Astrocyte (in vitro differentiated cells and primary cell): ENCODE results near the gene METTL1. TPM values are rescaled to one million over a fixed set of nuclear protein-coding genes. Genes with fewer than 3 reads are reported as not detected.
A peak's percentile ranks its signal among the peaks of the same experiment; 100 is the strongest.

ENCODE experiments used
- DNase-seq: peaks from one replicate; pipeline ENCODE4 v3.0.0-alpha.2; 2010; ENCODE audit warnings: low read depth
- FAIRE-seq: peaks from 2 replicates; lab custom pipeline; 2011; peaks lifted over from hg19 to GRCh38; lab: Jason Lieb, UNC
- H2AFZ ChIP-seq: 2 replicates; pipeline ENCODE4 v1.6.0; 2012; ENCODE audit warnings: low read depth, low read length, inconsistent platforms
- H3K27ac ChIP-seq: 2 replicates; pipeline ENCODE4 v1.5.1; 2011; ENCODE audit warnings: low read depth, low read length, inconsistent platforms
- H3K27me3 ChIP-seq: 2 replicates; pipeline ENCODE4 v1.6.0; 2011; ENCODE audit warnings: low read length, inconsistent platforms; ENCODE audit not compliant: insufficient read depth
- H3K36me3 ChIP-seq: 2 replicates; pipeline ENCODE4 v1.5.1; 2011; ENCODE audit warnings: low read length, inconsistent platforms; ENCODE audit not compliant: insufficient read depth
- H3K4me1 ChIP-seq: 2 replicates; pipeline ENCODE4 v1.5.1; 2011; ENCODE audit warnings: low read length, inconsistent platforms; ENCODE audit not compliant: insufficient read depth
- H3K4me2 ChIP-seq: 2 replicates; pipeline ENCODE4 v1.6.0; 2012; ENCODE audit warnings: low read length, inconsistent platforms
- H3K4me3 ChIP-seq: 2 replicates; pipeline ENCODE4 v1.5.1; 2011; ENCODE audit warnings: low read depth, mild to moderate bottlenecking, low read length, inconsistent platforms; ENCODE audit not compliant: insufficient read depth
- H3K79me2 ChIP-seq: 2 replicates; pipeline ENCODE4 v1.6.0; 2012; ENCODE audit warnings: mild to moderate bottlenecking, low read length, inconsistent platforms; ENCODE audit not compliant: insufficient read depth
- H3K9ac ChIP-seq: 2 replicates; pipeline ENCODE4 v1.6.0; 2012; ENCODE audit warnings: mild to moderate bottlenecking, low read length, inconsistent platforms
- H3K9me3 ChIP-seq: 2 replicates; pipeline ENCODE4 v1.5.1; 2012; ENCODE audit warnings: low read depth, mild to moderate bottlenecking, low read length, inconsistent platforms; ENCODE audit not compliant: insufficient read depth
- H4K20me1 ChIP-seq: 2 replicates; pipeline ENCODE4 v1.6.0; 2012; ENCODE audit warnings: low read length, inconsistent platforms; ENCODE audit not compliant: insufficient read depth
- H3K27ac Mint-ChIP-seq: one replicate; pipeline ENCODE4 v1.8.0; 2021; ENCODE audit warnings: mild to moderate bottlenecking, mixed read lengths; ENCODE audit not compliant: unreplicated experiment
- H3K27me3 Mint-ChIP-seq: one replicate; pipeline ENCODE4 v1.8.0; 2021; ENCODE audit warnings: low read depth, mixed read lengths; ENCODE audit not compliant: unreplicated experiment
- H3K36me3 Mint-ChIP-seq: one replicate; pipeline ENCODE4 v1.8.0; 2021; ENCODE audit warnings: low read depth, mixed read lengths; ENCODE audit not compliant: unreplicated experiment
- H3K4me1 Mint-ChIP-seq: one replicate; pipeline ENCODE4 v1.8.0; 2021; ENCODE audit warnings: low read depth, mixed read lengths; ENCODE audit not compliant: unreplicated experiment
- H3K4me3 Mint-ChIP-seq: one replicate; pipeline ENCODE4 v1.8.0; 2021; ENCODE audit warnings: mild to moderate bottlenecking, moderate library complexity, mixed read lengths; ENCODE audit not compliant: unreplicated experiment
- H3K9me3 Mint-ChIP-seq: one replicate; pipeline ENCODE4 v1.8.0; 2021; ENCODE audit warnings: mild to moderate bottlenecking, mixed read lengths; ENCODE audit not compliant: unreplicated experiment
- CTCF ChIP-seq: IDR thresholded peaks from 2 replicates; pipeline ENCODE4 v1.5.1; 2011; ENCODE audit warnings: low read depth, mild to moderate bottlenecking, inconsistent platforms, low read length, moderate library complexity; ENCODE audit not compliant: insufficient read depth
- EZH2 ChIP-seq: IDR thresholded peaks from 2 replicates; pipeline ENCODE4 v1.6.1; 2012; ENCODE audit warnings: mild to moderate bottlenecking, low read length, inconsistent platforms; ENCODE audit not compliant: insufficient read depth
- total RNA-seq: library from RNA; stranded (reverse); gene quantifications from 2 replicates; pipeline ENCODE4 v1.2.1, GENCODE V29; 2021

Gene METTL1
- total RNA-seq, 1 donor from 2014 or later = 21.1 TPM

- peaks cover 16% of the 10 kb centered on the region for H3K4me1 Mint-ChIP-seq
- Histone ChIP-seq H3K4me3 (no peak overlapping the region), H3K9me3 (no peaks in the 10 kb centered on the region), H3K36me3 (no peaks in the 10 kb centered on the region), H3K9ac (no peak overlapping the region), H3K79me2 (no peaks in the 10 kb centered on the region), H2AFZ (no peak overlapping the region), H4K20me1 (peaks cover 12% of the 10 kb centered on the region), H3K27ac (no peak overlapping the region), H3K27me3 (peaks cover 60% of the 10 kb centered on the region), H3K4me2 (no peak overlapping the region), H3K4me1 (peaks cover 9% of the 10 kb centered on the region)
- H3K4me3 Mint-ChIP-seq = no peak overlapping the region
- peaks cover 10% of the 10 kb centered on the region for H3K9me3 Mint-ChIP-seq
- peak overlapping the region; percentile 60 for H3K27ac Mint-ChIP-seq
- peaks cover 6% of the 10 kb centered on the region for H3K36me3 Mint-ChIP-seq
- DNase-seq = no peak
- peaks cover 79% of the 10 kb centered on the region for H3K27me3 Mint-ChIP-seq
- no peak for TF ChIP-seq EZH2
- TF ChIP-seq CTCF = no peak
- no peak for FAIRE-seq
Observed at GRCh38 chr12:57732726-57733593, 38.9 kb downstream of the METTL1 start.

- Histone ChIP-seq H3K9me3 (no peaks in the 10 kb centered on the region), H4K20me1 (peaks cover 16% of the 10 kb centered on the region), H3K9ac (no peak overlapping the region), H3K4me3 (no peak overlapping the region), H3K79me2 (no peaks in the 10 kb centered on the region), H3K36me3 (no peaks in the 10 kb centered on the region), H3K27me3 (peaks cover 62% of the 10 kb centered on the region), H3K4me2 (no peak overlapping the region), H3K4me1 (peaks cover 4% of the 10 kb centered on the region), H3K27ac (no peak overlapping the region), H2AFZ (no peak overlapping the region)
- H3K27ac Mint-ChIP-seq = peak overlapping the region; percentile 60
- DNase-seq (no peak), FAIRE-seq (no peak)
- H3K36me3 Mint-ChIP-seq = peaks cover 6% of the 10 kb centered on the region
- H3K4me3 Mint-ChIP-seq = no peak overlapping the region
- TF ChIP-seq EZH2 (no peak), CTCF (no peak)
- H3K4me1 Mint-ChIP-seq = peaks cover 16% of the 10 kb centered on the region
- peaks cover 85% of the 10 kb centered on the region for H3K27me3 Mint-ChIP-seq
- peaks cover 13% of the 10 kb centered on the region for H3K9me3 Mint-ChIP-seq
Observed at GRCh38 chr12:57732270-57732669, 39.6 kb downstream of the METTL1 start.
